Fibroblast of lung (primary cell): ENCODE results near the gene PTPRN. TPM values are rescaled to one million over a fixed set of nuclear protein-coding genes. Genes with fewer than 3 reads are reported as not detected.

ENCODE experiments used
- DNase-seq, 2 donors: peaks; one replicate each; pipeline versions ENCODE4 v3.0.0 to v3.0.0-alpha.2; 2010; ENCODE audit warnings: low read depth in 2 of 2
- H2AFZ ChIP-seq: 2 replicates; pipeline ENCODE4 v1.5.1; 2012; ENCODE audit warnings: low read length, control low read depth, inconsistent platforms
- H3K27ac ChIP-seq: 2 replicates; pipeline ENCODE4 v1.5.1; 2011; ENCODE audit warnings: low read length, control low read depth; ENCODE audit not compliant: insufficient read depth
- H3K27me3 ChIP-seq: 2 replicates; pipeline ENCODE4 v1.5.1; 2011; ENCODE audit warnings: mild to moderate bottlenecking, low read length; ENCODE audit not compliant: control insufficient read depth, insufficient read depth
- H3K36me3 ChIP-seq: 2 replicates; pipeline ENCODE4 v1.5.1; 2011; ENCODE audit warnings: low read length; ENCODE audit not compliant: control insufficient read depth, insufficient read depth
- H3K4me1 ChIP-seq: 2 replicates; pipeline ENCODE4 v1.5.1; 2011; ENCODE audit warnings: low read length; ENCODE audit not compliant: control insufficient read depth, insufficient read depth; ENCODE audit errors: extremely low read depth
- H3K4me2 ChIP-seq: 2 replicates; pipeline ENCODE4 v1.5.1; 2011; ENCODE audit warnings: low read length, control low read depth; ENCODE audit not compliant: insufficient read depth; ENCODE audit errors: extremely low read depth
- H3K4me3 ChIP-seq, 4 experiments: fragments of 200-600 bp in 1 of 4; sonication (generic) in 1 of 4; replicated peaks in 1 of 4; 2 replicates each; pipeline ENCODE4 v1.5.1; 2011 to 2016; ENCODE audit warnings: low read length in 4 of 4, low read depth in 3 of 4, mild to moderate bottlenecking in 3 of 4, control low read depth in 2 of 4, inconsistent platforms in 1 of 4, mixed read lengths in 1 of 4; ENCODE audit not compliant: insufficient read depth in 1 of 4; ENCODE audit errors: control extremely low read depth in 1 of 4
- H3K79me2 ChIP-seq: 2 replicates; pipeline ENCODE4 v1.5.1; 2012; ENCODE audit warnings: mild to moderate bottlenecking, low read length, inconsistent platforms; ENCODE audit not compliant: control insufficient read depth, insufficient read depth
- H3K9ac ChIP-seq: 2 replicates; pipeline ENCODE4 v1.5.1; 2011; ENCODE audit warnings: mild to moderate bottlenecking, low read length, control low read depth; ENCODE audit not compliant: insufficient read depth
- H3K9me3 ChIP-seq: 2 replicates; pipeline ENCODE4 v1.5.1; 2012; ENCODE audit warnings: low read depth, low read length; ENCODE audit not compliant: control insufficient read depth, insufficient read depth
- H4K20me1 ChIP-seq: 2 replicates; pipeline ENCODE4 v1.5.1; 2011; ENCODE audit warnings: low read length; ENCODE audit not compliant: control insufficient read depth, insufficient read depth; ENCODE audit errors: extremely low read depth
- CTCF ChIP-seq, 2 donors: IDR thresholded peaks in 1 of 2; conservative IDR thresholded peaks in 1 of 2; 1 replicate in 1 of 2; 2 replicates in 1 of 2; pipeline ENCODE4 v1.5.1; 2011 to 2012; ENCODE audit warnings: low read length in 2 of 2, control low read depth in 1 of 2, inconsistent platforms in 1 of 2, low read depth in 1 of 2, mild to moderate bottlenecking in 1 of 2
- EZH2 ChIP-seq: IDR thresholded peaks from 2 replicates; pipeline ENCODE4 v1.5.1; 2012; ENCODE audit warnings: low read length, control low read depth, mild to moderate bottlenecking; ENCODE audit errors: missing control alignments
- polyA plus RNA-seq, 2 donors: library from polyadenylated mRNA; depleted of rRNA in 1 of 2; stranded (reverse) in 1 of 2; unstranded in 1 of 2; fragments of >200 nt; gene quantifications; 2 replicates each; pipeline ENCODE4 v1.2.1, GENCODE V29; 2011 to 2012; ENCODE audit warnings: missing spikeins in 1 of 2
- total RNA-seq: library from RNA; depleted of rRNA; stranded (reverse); fragments of >200 nt; gene quantifications from 2 replicates; pipeline ENCODE4 v1.2.1, GENCODE V29; 2014

PTPRN gene
- total and polyA plus RNA-seq, 2 donors (not counting 1 experiment from before 2014, with no cell fraction given) = 0.28 to 3.5 TPM

GRCh38 chr2:219298759-219299371, 10.3 kb downstream of the PTPRN start:
- no peak overlapping the region for H3K4me3 ChIP-seq
- H3K4me1 ChIP-seq = peaks cover 3% of the 10 kb centered on the region
- no peaks in the 10 kb centered on the region for H4K20me1 ChIP-seq
- peak; percentile 48 to 79 for DNase-seq
- H3K27ac ChIP-seq = no peak overlapping the region
- H3K9ac ChIP-seq = no peak overlapping the region
- no peak overlapping the region for H2AFZ ChIP-seq
- peaks cover 15% of the 10 kb centered on the region for H3K27me3 ChIP-seq
- TF ChIP-seq CTCF (conservative IDR thresholded peaks at IDR 0.05 in 1 of 2, IDR thresholded peaks at IDR 0.05 in 1 of 2; ENCODE audit: low read depth in 1 of 2, low read length in 2 of 2) (peak; percentile 95 to 99), EZH2 (no peak)
- H3K4me2 ChIP-seq = no peak overlapping the region
- no peaks in the 10 kb centered on the region for H3K36me3 ChIP-seq
- no peaks in the 10 kb centered on the region for H3K9me3 ChIP-seq
- H3K79me2 ChIP-seq = no peaks in the 10 kb centered on the region

- no peak overlapping the region for H3K27ac ChIP-seq
- no peak overlapping the region for H3K9ac ChIP-seq
- peaks cover 15% of the 10 kb centered on the region for H3K27me3 ChIP-seq
- no peak overlapping the region for H2AFZ ChIP-seq
- no peaks in the 10 kb centered on the region for H3K79me2 ChIP-seq
- no peaks in the 10 kb centered on the region for H3K36me3 ChIP-seq
- H3K9me3 ChIP-seq = no peaks in the 10 kb centered on the region
- H3K4me2 ChIP-seq = no peak overlapping the region
- DNase-seq = no peak
- H4K20me1 ChIP-seq = no peaks in the 10 kb centered on the region
- TF ChIP-seq CTCF (conservative IDR thresholded peaks at IDR 0.05 in 1 of 2, IDR thresholded peaks at IDR 0.05 in 1 of 2; ENCODE audit: low read depth in 1 of 2, low read length in 2 of 2) (peak; percentile 29 to 38), EZH2 (no peak)
- peaks cover 3% of the 10 kb centered on the region for H3K4me1 ChIP-seq
- H3K4me3 ChIP-seq = no peak overlapping the region
These were observed 11.3 kb downstream of the PTPRN start for GRCh38 chr2:219297766-219298456.

GRCh38 chr2:219296631-219297391, 12.4 kb downstream of the PTPRN start:
- no peak for DNase-seq
- no peak for TF ChIP-seq EZH2
- no peak for TF ChIP-seq CTCF (conservative IDR thresholded peaks at IDR 0.05 in 1 of 2, IDR thresholded peaks at IDR 0.05 in 1 of 2; ENCODE audit: low read depth in 1 of 2, low read length in 2 of 2)
- Histone ChIP-seq H3K9ac (no peak overlapping the region), H4K20me1 (no peaks in the 10 kb centered on the region), H3K36me3 (no peaks in the 10 kb centered on the region), H3K27ac (no peak overlapping the region), H3K79me2 (no peaks in the 10 kb centered on the region), H2AFZ (no peak overlapping the region), H3K4me3 (no peak overlapping the region), H3K4me1 (peaks cover 3% of the 10 kb centered on the region), H3K27me3 (peaks cover 15% of the 10 kb centered on the region), H3K9me3 (no peaks in the 10 kb centered on the region), H3K4me2 (no peak overlapping the region)
